ENCODE results near the gene TAF6. TPM values are rescaled to one million over a fixed set of nuclear protein-coding genes. Genes with fewer than 3 reads are reported as not detected.

Gene TAF6
- total RNA-seq, 2 experiments from 2014 or later: 48.6 to 55.3 TPM

- no peak for TF ChIP-seq CTCF (IDR thresholded peaks at IDR 0.05)
- H3K4me3 Mint-ChIP-seq: no peak overlapping the region
- DNase-seq (no peak), ATAC-seq (no peak)
- H3K27me3 Mint-ChIP-seq: no peaks in the 10 kb centered on the region
- intact Hi-C loops (cut with micrococcal nuclease): loop anchor here (10.0 kb wide), 1 partner anchor 171 kb away; the partner anchor contains the start of gene TRIM4
- H3K27ac Mint-ChIP-seq: no peak overlapping the region
- H3K36me3 Mint-ChIP-seq (ENCODE audit: low read depth): peaks cover 7% of the 10 kb centered on the region
- ChIA-PET CTCF (interaction anchor here (0.9 to 1.6 kb wide), 2 partner anchors 91 to 172 kb away, joined by 3 to 6 read pairs; no protein-coding TSS in a partner anchor), POLR2A (interaction anchor here (2.5 kb wide), 1 partner anchor 15 kb away, joined by 19 read pairs; the partner anchor contains the start of genes AP4M1 and MCM7)
- no peaks in the 10 kb centered on the region for H3K9me3 Mint-ChIP-seq
- H3K4me1 Mint-ChIP-seq (ENCODE audit: low read depth): peaks cover 22% of the 10 kb centered on the region
Measured at GRCh38 chr7:100085515-100085914, 33.6 kb downstream of the TAF6 start.

DNA sequence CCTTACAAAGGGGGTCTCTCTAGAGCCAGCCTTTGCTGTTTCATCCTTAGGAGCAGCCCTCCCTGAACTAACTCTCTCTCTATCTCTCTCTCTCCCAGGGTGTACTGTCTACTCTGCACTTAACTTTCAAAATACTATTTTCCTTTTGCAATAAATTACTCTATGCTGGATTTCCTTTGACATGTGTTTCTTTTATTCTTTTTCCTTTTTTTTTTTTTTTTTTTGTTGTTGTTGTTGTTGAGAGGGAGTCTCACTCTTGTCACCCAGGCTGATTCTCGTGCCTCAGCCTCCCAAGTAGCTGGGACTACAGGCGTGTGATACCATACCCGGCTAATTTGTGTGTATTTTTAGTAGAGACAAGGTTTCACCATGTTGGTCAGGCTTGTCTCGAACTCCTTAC lies 36.2 kb downstream of the TAF6 start:
- Mint-ChIP-seq H3K4me3 (peak overlapping the region; percentile 87), H3K27me3 (no peaks in the 10 kb centered on the region), H3K9me3 (no peaks in the 10 kb centered on the region), H3K27ac (peak overlapping the region; percentile 11), H3K4me1 (ENCODE audit: low read depth) (peaks cover 22% of the 10 kb centered on the region), H3K36me3 (ENCODE audit: low read depth) (peaks cover 13% of the 10 kb centered on the region)
- TF ChIP-seq CTCF (IDR thresholded peaks at IDR 0.05): no peak
- POLR2A ChIA-PET: interaction anchor here (0.6 to 3.1 kb wide), 10 partner anchors 9 to 801 kb away, joined by 3 to 25 read pairs (median 5); partner anchors contain the start of gene MCM7
- CTCF ChIA-PET: interaction anchor here (0.8 to 1.2 kb wide), 6 partner anchors 11 to 169 kb away, joined by 3 to 4 read pairs (median 3); partner anchors contain the start of genes TRIM4 and ZSCAN21
- DNase-seq (no peak), ATAC-seq (peak; percentile 0)
- intact Hi-C loops (cut with micrococcal nuclease): loop anchor here (5.0 to 10.0 kb wide), 2 partner anchors 91 to 168 kb away; partner anchors contain the start of gene TRIM4

- DNase-seq (peak; percentile 99), ATAC-seq (peak; percentile 83)
- H3K4me3 Mint-ChIP-seq: peak within 1 kb of the TSS; percentile 87
- H3K4me1 Mint-ChIP-seq (ENCODE audit: low read depth): peaks cover 21% of the 10 kb centered on the region
- peak within 1 kb of the TSS; percentile 87 for H3K27ac Mint-ChIP-seq
- H3K36me3 Mint-ChIP-seq (ENCODE audit: low read depth): peaks cover 19% of the 10 kb centered on the region
- no peaks in the 10 kb centered on the region for H3K9me3 Mint-ChIP-seq
- intact Hi-C loops (cut with micrococcal nuclease): loop anchor here (5.0 to 10.0 kb wide), 2 partner anchors 89 to 167 kb away; partner anchors contain the start of gene TRIM4
- peak; percentile 96 for TF ChIP-seq CTCF (IDR thresholded peaks at IDR 0.05)
- ChIA-PET CTCF (interaction anchor here (0.7 to 1.2 kb wide), 9 partner anchors 10 to 168 kb away, joined by 3 to 7 read pairs (median 3); partner anchors contain the start of genes AP4M1 and MCM7), POLR2A (interaction anchor here (0.6 to 3.1 kb wide), 11 partner anchors 10 to 348 kb away, joined by 3 to 25 read pairs (median 3); partner anchors contain the start of genes MCM7 and MEPCE)
- H3K27me3 Mint-ChIP-seq: no peaks in the 10 kb centered on the region
Measured at GRCh38 chr7:100081535-100082102, 37.5 kb downstream of the TAF6 start, which contains the start of gene ZNF3. TSS of gene ZNF3 (minus strand) at chr7:100081723. CDS start at chr7:100077357, 4,366 bp downstream.

GRCh38 chr7:100080907-100081534 lies 38.1 kb downstream of the TAF6 start:
- no peaks in the 10 kb centered on the region for H3K27me3 Mint-ChIP-seq
- H3K36me3 Mint-ChIP-seq (ENCODE audit: low read depth): peaks cover 22% of the 10 kb centered on the region
- CTCF ChIA-PET: interaction anchor here (0.8 to 1.1 kb wide), 4 partner anchors 10 to 69 kb away, joined by 3 read pairs; no protein-coding TSS in a partner anchor
- intact Hi-C loops (cut with micrococcal nuclease): loop anchor here (5.0 to 10.0 kb wide), 2 partner anchors 89 to 166 kb away; partner anchors contain the start of gene TRIM4
- H3K4me3 Mint-ChIP-seq: peak overlapping the region; percentile 87
- H3K27ac Mint-ChIP-seq: peak overlapping the region; percentile 87
- POLR2A ChIA-PET: interaction anchor here (0.6 to 2.9 kb wide), 6 partner anchors 9 to 162 kb away, joined by 3 to 25 read pairs (median 4); partner anchors contain the start of genes MCM7 and TRIM4
- H3K9me3 Mint-ChIP-seq: no peaks in the 10 kb centered on the region
- no peak for ATAC-seq
- H3K4me1 Mint-ChIP-seq (ENCODE audit: low read depth): peaks cover 21% of the 10 kb centered on the region
- DNase-seq: peak; percentile 22
- TF ChIP-seq CTCF (IDR thresholded peaks at IDR 0.05): no peak
